ENCODE measurements around the gene OTOF.

The OTOF gene

DNA sequence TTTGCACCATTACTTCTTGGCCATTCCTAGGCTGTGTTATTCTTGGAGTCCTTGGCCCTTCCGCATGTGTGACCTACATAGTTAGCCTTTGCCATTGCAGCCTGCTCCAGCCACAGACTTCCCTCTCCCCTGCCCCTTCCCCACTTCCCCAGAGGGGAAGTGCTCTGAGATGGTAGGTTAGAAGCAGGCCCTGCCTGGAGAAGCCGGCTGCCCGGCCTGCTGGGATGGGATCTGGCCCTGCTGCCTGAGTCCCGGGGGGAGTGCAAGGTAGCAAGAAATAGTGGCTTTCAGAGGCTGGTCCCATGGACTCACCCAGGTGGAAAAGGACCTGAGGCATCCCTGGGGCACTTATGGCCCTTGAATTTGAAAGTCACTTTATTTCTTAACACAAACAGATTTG is 28.4 kb upstream of the OTOF start:
- in situ Hi-C loops (cut with HindIII; ENCODE audit: low sequenced_read_pairs) = no loop called here
- TF ChIP-seq CTCF (IDR thresholded peaks at IDR 0.05; ENCODE audit: low read depth, low read length) = no peak
- H3K4me3 ChIP-seq (ENCODE audit: low read depth, low read length) = no peak overlapping the region
- DNase-seq (ENCODE audit: low read depth, low spot score) = no peak

DNA sequence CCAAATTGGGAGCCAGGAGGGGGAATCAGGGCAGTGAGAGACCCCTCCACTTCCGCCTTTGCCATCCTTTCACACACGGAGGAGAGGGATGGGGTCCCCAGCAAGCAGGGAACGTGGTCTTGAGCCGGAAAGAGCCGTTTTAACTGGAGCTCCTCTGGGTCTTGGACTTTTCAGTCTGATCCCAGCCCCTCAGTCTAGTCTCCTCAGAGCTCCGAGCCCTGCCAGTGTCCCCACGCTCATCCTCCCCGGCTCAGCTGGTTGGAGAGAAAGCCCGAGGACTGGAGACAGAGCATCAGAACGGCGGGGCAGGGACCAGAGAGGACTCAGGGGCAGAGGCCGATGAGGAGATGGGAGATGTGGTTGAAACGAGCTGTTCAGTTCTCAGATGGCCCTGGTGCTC is 26.1 kb upstream of the OTOF start:
- no peak for TF ChIP-seq CTCF (IDR thresholded peaks at IDR 0.05; ENCODE audit: low read depth, low read length)
- no peak for DNase-seq (ENCODE audit: low read depth, low spot score)
- no peak overlapping the region for H3K4me3 ChIP-seq (ENCODE audit: low read depth, low read length)
- in situ Hi-C loops (cut with HindIII; ENCODE audit: low sequenced_read_pairs) = no loop called here

- DNase-seq (ENCODE audit: low read depth, low spot score) = peak; percentile 16
- in situ Hi-C loops (cut with HindIII; ENCODE audit: low sequenced_read_pairs) = no loop called here
- no peak overlapping the region for H3K4me3 ChIP-seq (ENCODE audit: low read depth, low read length)
- TF ChIP-seq CTCF (IDR thresholded peaks at IDR 0.05; ENCODE audit: low read depth, low read length) = peak; percentile 84
These were observed 25.4 kb upstream of the OTOF start for GRCh38 chr2:26503231-26503880.

DNA sequence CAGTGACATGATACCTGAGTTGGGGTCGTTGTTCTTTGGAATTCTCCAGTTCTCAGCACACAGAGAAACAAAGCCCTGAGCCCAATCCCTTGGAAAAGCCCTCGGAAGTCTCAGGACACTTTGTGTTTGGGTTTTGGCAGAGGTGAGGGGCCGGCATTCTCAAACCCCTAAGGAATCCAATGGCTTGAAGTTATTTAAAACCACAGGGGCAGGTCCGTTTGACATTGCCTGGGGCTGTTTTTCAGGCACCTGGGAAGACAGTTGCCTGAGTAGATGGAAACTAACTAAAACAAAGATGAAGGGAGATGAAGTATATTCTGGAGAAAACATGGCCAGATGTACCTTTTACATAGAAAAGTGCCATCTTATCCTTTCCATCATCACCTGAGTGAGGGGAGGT is 22.5 kb upstream of the OTOF start:
- DNase-seq (ENCODE audit: low read depth, low spot score) = no peak
- in situ Hi-C loops (cut with HindIII; ENCODE audit: low sequenced_read_pairs) = no loop called here
- no peak overlapping the region for H3K4me3 ChIP-seq (ENCODE audit: low read depth, low read length)
- no peak for TF ChIP-seq CTCF (IDR thresholded peaks at IDR 0.05; ENCODE audit: low read depth, low read length)

DNA sequence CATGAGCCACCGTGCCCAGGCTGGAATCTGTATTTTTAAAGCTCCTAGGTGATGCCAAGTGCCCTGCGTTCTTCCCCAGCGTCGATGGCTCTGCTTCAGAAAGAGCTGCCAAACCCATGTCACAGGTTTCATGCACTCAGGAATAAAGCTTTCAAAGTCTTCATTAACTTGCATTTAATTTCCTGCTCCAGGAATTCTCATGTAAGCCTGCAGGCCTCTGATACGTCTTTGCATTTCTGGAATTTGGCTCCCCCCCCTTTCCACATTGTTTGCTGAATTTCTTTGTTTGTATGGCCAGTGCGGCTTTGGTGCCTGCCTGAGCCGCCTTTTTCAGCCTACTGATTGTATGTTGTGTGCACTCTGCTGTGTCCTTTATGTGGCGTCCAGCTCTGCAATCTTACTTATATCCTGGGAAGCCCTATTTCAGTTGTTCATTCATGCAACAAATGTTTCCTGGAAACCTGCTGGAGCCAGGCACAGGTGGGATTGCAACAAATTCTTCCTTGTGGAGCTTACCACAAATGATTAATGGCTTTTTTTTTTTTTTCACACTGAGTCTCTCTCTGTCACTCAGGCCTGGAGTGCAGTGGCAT is 17.9 kb upstream of the OTOF start:
- TF ChIP-seq CTCF (IDR thresholded peaks at IDR 0.05; ENCODE audit: low read depth, low read length) = no peak
- in situ Hi-C loops (cut with HindIII; ENCODE audit: low sequenced_read_pairs) = no loop called here
- H3K4me3 ChIP-seq (ENCODE audit: low read depth, low read length) = no peak overlapping the region
- no peak for DNase-seq (ENCODE audit: low read depth, low spot score)

- in situ Hi-C loops (cut with HindIII; ENCODE audit: low sequenced_read_pairs) = no loop called here
- no peak for TF ChIP-seq CTCF (IDR thresholded peaks at IDR 0.05; ENCODE audit: low read depth, low read length)
- no peak overlapping the region for H3K4me3 ChIP-seq (ENCODE audit: low read depth, low read length)
- DNase-seq (ENCODE audit: low read depth, low spot score) = no peak
These were observed 17.0 kb upstream of the OTOF start for GRCh38 chr2:26494891-26495290.
